ENCODE measurements around the gene TACC3. TPM values are rescaled to one million over a fixed set of nuclear protein-coding genes. Genes with fewer than 3 reads are reported as not detected.

TACC3 gene
- polyA plus RNA-seq, 1 donor, result 67.3 TPM

- no peak for DNase-seq
Observed at GRCh38 chr4:1721666-1722550, 587 bp downstream of the TACC3 start.

- no peak for DNase-seq
Observed at GRCh38 chr4:1722551-1723118, 1.3 kb downstream of the TACC3 start.

- no peak for DNase-seq
Observed at GRCh38 chr4:1723131-1723801, 1.9 kb downstream of the TACC3 start.

- no peak for DNase-seq
Observed at GRCh38 chr4:1725521-1725920, 4.2 kb downstream of the TACC3 start.

GRCh38 chr4:1726146-1726934 is 5.0 kb downstream of the TACC3 start:
- DNase-seq, result peak; percentile 85

- DNase-seq, result no peak
Observed at GRCh38 chr4:1727117-1728031, 6.1 kb downstream of the TACC3 start.

- no peak for DNase-seq
Observed at GRCh38 chr4:1728061-1728980, 7.0 kb downstream of the TACC3 start.

GRCh38 chr4:1730532-1731135 is 9.3 kb downstream of the TACC3 start:
- no peak for DNase-seq

- no peak for DNase-seq
Observed at GRCh38 chr4:1731180-1731579, 9.9 kb downstream of the TACC3 start.

- peak; percentile 34 for DNase-seq
Observed at GRCh38 chr4:1732911-1733310, 11.6 kb downstream of the TACC3 start.

GRCh38 chr4:1735215-1735614 is 13.9 kb downstream of the TACC3 start:
- DNase-seq, result no peak

GRCh38 chr4:1736812-1737211 is 15.5 kb downstream of the TACC3 start:
- peak; percentile 41 for DNase-seq

GRCh38 chr4:1737666-1738065 is 16.3 kb downstream of the TACC3 start:
- no peak for DNase-seq

GRCh38 chr4:1738410-1738809 is 17.1 kb downstream of the TACC3 start:
- DNase-seq, result no peak

- DNase-seq, result no peak
Observed at GRCh38 chr4:1739358-1739757, 18.0 kb downstream of the TACC3 start.

- no peak for DNase-seq
Observed at GRCh38 chr4:1740021-1740545, 18.8 kb downstream of the TACC3 start.

GRCh38 chr4:1741208-1741607 is 19.9 kb downstream of the TACC3 start:
- DNase-seq, result no peak

- no peak for DNase-seq
Observed at GRCh38 chr4:1743551-1743950, 22.2 kb downstream of the TACC3 start.

GRCh38 chr4:1743975-1744374 is 22.7 kb downstream of the TACC3 start:
- no peak for DNase-seq
